ENCODE data around the gene CTIF.

CTIF gene

GRCh38 chr18:48902023-48902855, 363.4 kb downstream of the CTIF start:
- H3K4me3 ChIP-seq (ENCODE audit: low read length) = no peak overlapping the region
- peaks cover 4% of the 10 kb centered on the region for H3K9me3 ChIP-seq (ENCODE audit: insufficient read depth, low read depth, low read length)
- no peaks in the 10 kb centered on the region for H3K27me3 ChIP-seq (ENCODE audit: insufficient read depth, low read length)
- H3K4me1 ChIP-seq (ENCODE audit: insufficient read depth, low read length) = no peaks in the 10 kb centered on the region
- H3K27ac ChIP-seq (ENCODE audit: low read length) = no peak overlapping the region
- H3K9ac ChIP-seq (ENCODE audit: low read depth, low read length) = no peak overlapping the region
- H3K36me3 ChIP-seq (ENCODE audit: insufficient read depth, low read depth, low read length) = no peaks in the 10 kb centered on the region

DNA sequence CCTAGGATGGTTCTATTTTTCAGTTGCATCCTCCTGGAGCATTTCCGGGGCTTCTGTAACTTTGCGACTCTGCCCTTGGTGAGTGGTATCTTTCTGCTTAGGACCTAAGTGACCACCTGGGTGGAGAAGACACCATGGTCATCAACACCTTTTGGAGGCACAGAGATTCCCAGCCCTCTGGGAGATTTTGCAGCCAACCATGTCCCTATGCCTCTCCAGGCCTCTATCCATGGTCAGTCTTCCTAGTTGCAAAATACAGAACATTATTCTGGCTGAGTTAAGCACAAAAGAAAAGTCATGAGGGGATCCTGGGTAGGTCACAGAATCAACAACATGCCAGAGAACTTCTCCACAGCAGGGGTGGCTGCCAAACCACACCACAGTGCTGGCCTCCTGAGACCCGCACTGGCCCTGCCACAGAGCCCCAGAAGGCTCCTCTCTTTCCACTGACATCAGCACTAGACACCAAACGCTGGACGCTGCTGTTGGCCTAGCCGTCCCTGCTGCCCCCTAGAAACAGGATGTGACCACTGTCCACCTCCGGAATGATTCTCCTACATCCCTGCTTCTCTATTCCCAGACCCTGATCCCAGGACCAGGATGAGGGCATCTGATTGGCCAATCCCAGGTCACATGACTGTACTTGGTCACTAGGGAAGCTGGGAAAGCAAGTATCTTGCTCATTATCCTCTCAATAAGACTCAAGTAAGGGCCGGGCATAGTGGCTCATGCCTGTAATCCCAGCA, 364.2 kb downstream of the CTIF start:
- Histone ChIP-seq H3K4me3 (ENCODE audit: low read length) (no peak overlapping the region), H3K36me3 (ENCODE audit: insufficient read depth, low read depth, low read length) (no peaks in the 10 kb centered on the region), H3K9ac (ENCODE audit: low read depth, low read length) (no peak overlapping the region), H3K4me1 (ENCODE audit: insufficient read depth, low read length) (no peaks in the 10 kb centered on the region), H3K27ac (ENCODE audit: low read length) (no peak overlapping the region), H3K9me3 (ENCODE audit: insufficient read depth, low read depth, low read length) (peaks cover 4% of the 10 kb centered on the region), H3K27me3 (ENCODE audit: insufficient read depth, low read length) (no peaks in the 10 kb centered on the region)

- Histone ChIP-seq H3K27me3 (ENCODE audit: insufficient read depth, low read length) (no peaks in the 10 kb centered on the region), H3K36me3 (ENCODE audit: insufficient read depth, low read depth, low read length) (no peaks in the 10 kb centered on the region), H3K9ac (ENCODE audit: low read depth, low read length) (no peak overlapping the region), H3K4me3 (ENCODE audit: low read length) (no peak overlapping the region), H3K4me1 (ENCODE audit: insufficient read depth, low read length) (no peaks in the 10 kb centered on the region), H3K9me3 (ENCODE audit: insufficient read depth, low read depth, low read length) (peaks cover 4% of the 10 kb centered on the region), H3K27ac (ENCODE audit: low read length) (no peak overlapping the region)
These were observed 365.3 kb downstream of the CTIF start for GRCh38 chr18:48904091-48904490.

DNA sequence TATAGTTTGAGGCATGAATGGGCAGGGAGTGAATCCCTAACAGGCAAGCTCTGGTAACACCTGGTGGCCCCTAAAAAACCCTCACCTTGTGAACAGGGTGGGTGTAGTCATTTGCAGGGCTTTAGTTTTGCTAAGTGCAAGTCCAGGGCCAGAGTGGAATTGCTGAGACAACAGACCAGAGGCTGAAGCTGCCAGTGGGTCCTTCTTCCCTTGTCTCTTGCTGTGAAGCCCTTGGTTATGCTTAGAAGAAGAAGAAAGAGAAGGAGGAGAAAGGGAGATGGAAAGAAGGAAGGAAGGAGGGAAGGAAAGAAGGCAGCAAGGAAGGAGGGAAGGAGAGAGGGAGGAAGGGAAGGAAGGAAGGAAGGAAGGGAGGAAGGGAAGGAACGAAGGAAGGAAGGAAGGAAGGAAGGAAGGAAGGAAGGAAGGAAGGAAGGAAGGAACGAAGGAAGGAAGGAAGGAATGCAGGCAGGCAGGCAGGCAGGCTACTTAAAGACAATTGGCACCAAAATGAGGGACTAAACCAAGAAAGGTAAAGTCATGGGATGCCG, 366.1 kb downstream of the CTIF start:
- Histone ChIP-seq H3K9ac (ENCODE audit: low read depth, low read length) (no peak overlapping the region), H3K9me3 (ENCODE audit: insufficient read depth, low read depth, low read length) (peaks cover 4% of the 10 kb centered on the region), H3K4me3 (ENCODE audit: low read length) (no peak overlapping the region), H3K36me3 (ENCODE audit: insufficient read depth, low read depth, low read length) (no peaks in the 10 kb centered on the region), H3K27me3 (ENCODE audit: insufficient read depth, low read length) (no peaks in the 10 kb centered on the region), H3K4me1 (ENCODE audit: insufficient read depth, low read length) (no peaks in the 10 kb centered on the region), H3K27ac (ENCODE audit: low read length) (no peak overlapping the region)

- Histone ChIP-seq H3K9me3 (ENCODE audit: insufficient read depth, low read depth, low read length) (peaks cover 4% of the 10 kb centered on the region), H3K9ac (ENCODE audit: low read depth, low read length) (no peak overlapping the region), H3K27me3 (ENCODE audit: insufficient read depth, low read length) (no peaks in the 10 kb centered on the region), H3K4me1 (ENCODE audit: insufficient read depth, low read length) (no peaks in the 10 kb centered on the region), H3K4me3 (ENCODE audit: low read length) (no peak overlapping the region), H3K27ac (ENCODE audit: low read length) (no peak overlapping the region), H3K36me3 (ENCODE audit: insufficient read depth, low read depth, low read length) (no peaks in the 10 kb centered on the region)
These were observed 366.7 kb downstream of the CTIF start for GRCh38 chr18:48905513-48905912.

DNA sequence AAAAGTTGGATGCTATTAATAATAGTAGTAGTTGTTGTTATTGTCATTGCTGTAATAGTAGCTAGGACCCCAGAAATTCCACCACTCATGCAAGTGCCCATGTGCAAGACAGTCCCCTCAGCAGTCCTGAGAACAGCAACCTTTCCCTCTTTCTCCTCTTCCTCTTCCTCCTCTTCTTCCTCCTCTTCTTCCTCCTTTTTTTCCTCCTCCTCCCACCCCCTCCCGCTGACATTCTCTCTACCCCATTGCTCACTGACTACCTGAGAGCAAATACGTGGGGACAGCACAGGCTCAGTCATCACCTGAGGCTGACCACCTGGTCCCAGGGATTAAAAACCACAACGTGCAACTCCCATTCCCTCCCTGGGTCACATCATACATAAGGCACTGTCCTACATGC, 370.1 kb downstream of the CTIF start:
- H3K36me3 ChIP-seq (ENCODE audit: insufficient read depth, low read depth, low read length) = no peaks in the 10 kb centered on the region
- peaks cover 4% of the 10 kb centered on the region for H3K9me3 ChIP-seq (ENCODE audit: insufficient read depth, low read depth, low read length)
- H3K27me3 ChIP-seq (ENCODE audit: insufficient read depth, low read length) = no peaks in the 10 kb centered on the region
- no peak overlapping the region for H3K9ac ChIP-seq (ENCODE audit: low read depth, low read length)
- no peak overlapping the region for H3K27ac ChIP-seq (ENCODE audit: low read length)
- no peak overlapping the region for H3K4me3 ChIP-seq (ENCODE audit: low read length)
- H3K4me1 ChIP-seq (ENCODE audit: insufficient read depth, low read length) = no peaks in the 10 kb centered on the region

DNA sequence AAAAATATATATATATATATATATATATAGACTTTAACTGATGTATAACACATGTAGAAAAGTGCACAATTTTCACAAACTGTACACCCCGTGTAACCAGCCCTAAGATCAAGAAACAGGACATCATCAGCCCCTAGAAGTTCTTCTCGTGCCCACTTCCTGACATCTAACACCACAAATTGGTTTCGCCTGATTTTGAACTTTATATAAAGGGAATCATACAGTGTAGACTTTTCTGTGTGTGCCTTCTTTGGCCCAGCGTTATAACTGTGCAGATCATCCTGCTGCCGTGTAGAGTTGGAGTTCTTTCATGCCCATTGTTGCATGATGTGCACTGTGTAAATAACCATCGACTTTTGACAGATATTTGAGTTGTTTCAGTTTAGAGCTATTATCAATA, 370.9 kb downstream of the CTIF start:
- H3K4me1 ChIP-seq (ENCODE audit: insufficient read depth, low read length) = peaks cover under 1% of the 10 kb centered on the region; the same call in 1 of the 2 replicates
- H3K4me3 ChIP-seq (ENCODE audit: low read length) = no peak overlapping the region
- H3K9ac ChIP-seq (ENCODE audit: low read depth, low read length) = no peak overlapping the region
- H3K36me3 ChIP-seq (ENCODE audit: insufficient read depth, low read depth, low read length) = no peaks in the 10 kb centered on the region
- H3K9me3 ChIP-seq (ENCODE audit: insufficient read depth, low read depth, low read length) = peaks cover 2% of the 10 kb centered on the region
- no peaks in the 10 kb centered on the region for H3K27me3 ChIP-seq (ENCODE audit: insufficient read depth, low read length)
- H3K27ac ChIP-seq (ENCODE audit: low read length) = no peak overlapping the region

DNA sequence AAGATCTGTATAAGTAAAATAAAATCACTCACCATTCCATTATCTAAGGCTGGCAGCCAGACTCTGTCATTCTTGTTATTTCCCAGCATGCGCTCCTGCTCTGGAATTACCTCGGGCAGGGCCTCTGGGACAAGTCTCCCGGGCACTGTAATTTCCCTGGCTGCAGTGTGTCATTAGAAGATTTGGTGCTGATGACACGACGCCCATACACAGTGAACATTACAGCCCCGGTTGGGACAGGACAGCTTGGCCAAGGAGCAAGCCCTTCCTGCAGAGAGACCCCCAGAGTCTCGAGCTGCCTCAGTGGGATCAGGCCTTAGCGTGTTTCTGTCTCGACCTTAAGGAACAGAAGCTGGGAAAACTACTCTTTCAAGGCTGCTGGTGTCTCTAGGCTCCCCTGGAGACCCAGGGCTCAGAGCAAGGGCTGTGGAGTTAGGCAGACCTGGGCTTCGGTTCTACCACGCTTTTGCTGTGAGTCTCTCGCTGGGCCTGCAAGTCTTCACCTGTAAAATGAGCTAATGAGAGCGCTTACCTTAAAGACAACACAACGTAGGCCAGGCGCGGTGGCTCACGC, 372.2 kb downstream of the CTIF start:
- Histone ChIP-seq H3K9me3 (ENCODE audit: insufficient read depth, low read depth, low read length) (no peaks in the 10 kb centered on the region), H3K27ac (ENCODE audit: low read length) (no peak overlapping the region), H3K4me3 (ENCODE audit: low read length) (no peak overlapping the region), H3K36me3 (ENCODE audit: insufficient read depth, low read depth, low read length) (no peaks in the 10 kb centered on the region), H3K9ac (ENCODE audit: low read depth, low read length) (no peak overlapping the region), H3K27me3 (ENCODE audit: insufficient read depth, low read length) (no peaks in the 10 kb centered on the region), H3K4me1 (ENCODE audit: insufficient read depth, low read length) (peaks cover 3% of the 10 kb centered on the region; the same call in 1 of the 2 replicates)

Measured in iPS-20b (cell line).